SK-N-SH (cell line): ENCODE data around the gene MUC22.

ENCODE experiments used
- CTCF ChIP-seq: fragments of 200-600 bp; sonication (generic); IDR thresholded peaks from 2 replicates; pipeline ENCODE4 v1.6.1; 2017; ENCODE audit warnings: antibody characterized with exemption, mild to moderate bottlenecking, moderate library complexity
- EZH2phosphoT487 ChIP-seq: fragments of 200-600 bp; sonication (generic); IDR thresholded peaks from 2 replicates; pipeline ENCODE4 v1.6.1; 2017; ENCODE audit warnings: low read depth, mixed run types, mild to moderate bottlenecking, antibody characterized with exemption, moderate library complexity, borderline replicate concordance
- GABPA ChIP-seq: IDR thresholded peaks from 2 replicates; pipeline ENCODE4 v1.4.0; 2012; ENCODE audit warnings: low read depth, mild to moderate bottlenecking
- POLR2AphosphoS5 ChIP-seq: IDR thresholded peaks from 2 replicates; pipeline ENCODE4 v1.6.1; 2012; ENCODE audit warnings: low read depth, low read length
- RAD21 ChIP-seq: IDR thresholded peaks from 2 replicates; pipeline ENCODE4 v1.6.1; 2012; ENCODE audit warnings: mild to moderate bottlenecking, low read length
- REST ChIP-seq: IDR thresholded peaks from 2 replicates; pipeline ENCODE4 v1.6.1; 2012; ENCODE audit warnings: mild to moderate bottlenecking, low read depth, low read length, moderate library complexity
- RXRA ChIP-seq: IDR thresholded peaks from 2 replicates; pipeline ENCODE4 v1.4.0; 2012; ENCODE audit warnings: low read depth, mild to moderate bottlenecking, borderline replicate concordance

GRCh38 chr6:31002471-31002870 is 7.8 kb upstream of the MUC22 start:
- no peak for TF ChIP-seq GABPA
- no peak for TF ChIP-seq RAD21
- TF ChIP-seq POLR2AphosphoS5 = no peak
- no peak for TF ChIP-seq EZH2phosphoT487
- no peak for TF ChIP-seq RXRA
- TF ChIP-seq CTCF = no peak
- TF ChIP-seq REST = no peak
